ENCODE data around the gene SCFD2. TPM values are rescaled to one million over a fixed set of nuclear protein-coding genes. Genes with fewer than 3 reads are reported as not detected.
"Not testable (repeated sequence)": the region's sequence is repeated elsewhere in the genome, so short reads cannot be mapped to it uniquely, and the experiment has no call there.

Gene SCFD2
- total and polyA plus RNA-seq, 4 donors = 5.2 to 28.7 (median 16.4) TPM

DNA sequence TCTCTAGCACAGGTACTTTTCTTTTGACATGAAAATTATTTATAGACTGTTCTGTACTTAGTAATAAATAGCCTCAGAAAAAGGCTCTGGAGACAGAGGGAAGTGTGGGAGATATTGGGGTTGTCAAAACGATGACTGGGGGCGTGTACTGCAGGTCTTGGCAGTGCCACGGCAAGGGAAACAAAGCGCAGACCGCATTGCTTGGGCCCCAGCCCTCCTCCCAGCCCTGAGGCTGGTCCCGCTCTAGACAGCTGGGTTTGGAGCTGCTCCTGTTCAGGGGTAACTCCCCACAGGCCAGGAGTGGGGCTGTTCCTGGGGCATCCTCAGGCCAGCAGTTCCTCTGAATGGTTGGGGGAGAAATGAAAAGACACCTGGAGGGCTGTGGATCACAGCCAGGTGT, 372.1 kb downstream of the SCFD2 start:
- no peak overlapping the region for H3K27ac ChIP-seq (ENCODE audit: low read depth in 1 of 2, low read length in 1 of 2)
- ATAC-seq (ENCODE audit: insufficient read depth, low FRiP score) = no peak

DNA sequence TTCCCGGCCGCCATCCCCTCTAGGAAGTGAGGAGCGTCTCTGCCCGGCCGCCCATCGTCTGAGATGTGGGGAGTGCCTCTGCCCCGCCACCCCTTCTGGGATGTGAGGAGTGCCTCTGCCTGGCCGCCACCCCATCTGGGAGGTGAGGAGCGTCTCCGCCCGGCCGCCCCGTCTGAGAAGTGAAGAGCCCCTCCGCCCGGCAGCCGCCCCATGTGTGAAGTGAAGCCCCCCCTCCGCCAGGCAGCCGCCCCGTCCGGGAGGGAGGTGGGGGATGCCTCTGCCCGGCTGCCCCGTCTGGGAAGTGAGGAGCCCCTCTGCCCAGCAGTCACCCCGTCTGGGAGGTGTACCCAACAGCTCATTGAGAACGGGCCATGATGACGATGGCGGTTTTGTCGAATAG, 373.3 kb downstream of the SCFD2 start:
- not testable (repeated sequence) for H3K27me3 ChIP-seq (ENCODE audit: control insufficient read depth in 3 of 3, insufficient read depth in 3 of 3, low read length in 2 of 3); H3K4me3 ChIP-seq; H3K36me3 ChIP-seq (ENCODE audit: control insufficient read depth in 4 of 4, insufficient read depth in 4 of 4, low read length in 4 of 4); H3K9ac ChIP-seq (ENCODE audit: insufficient read depth in 1 of 2, low read length in 2 of 2); DNase-seq; H3K9me3 ChIP-seq (ENCODE audit: control insufficient read depth in 4 of 4, insufficient read depth in 3 of 4, low read length in 3 of 4); ATAC-seq (ENCODE audit: insufficient read depth, low FRiP score); H3K27ac ChIP-seq (ENCODE audit: low read depth in 1 of 2, low read length in 1 of 2)
- WGBS, 2 donors = 93 to 94% methylated on average over 26 to 27 of the region's 27 CpGs
- peaks cover 2 to 33% (median 20%) of the 10 kb centered on the region in 5 donors for H3K4me1 ChIP-seq (ENCODE audit: control insufficient read depth in 5 of 5, insufficient read depth in 5 of 5, low read length in 5 of 5)

More for the DNA sequence above, 372.1 kb downstream of the SCFD2 start:
- no peaks in the 10 kb centered on the region for H3K36me3 ChIP-seq (ENCODE audit: control insufficient read depth in 4 of 4, insufficient read depth in 4 of 4, low read length in 4 of 4)
- 88 to 96% methylated on average over 6 of the region's 6 CpGs for WGBS, 2 donors
- no peaks in the 10 kb centered on the region for H3K27me3 ChIP-seq (ENCODE audit: control insufficient read depth in 3 of 3, insufficient read depth in 3 of 3, low read length in 2 of 3)
- DNase-seq = no peak
- H3K9ac ChIP-seq (ENCODE audit: insufficient read depth in 1 of 2, low read length in 2 of 2) = no peak overlapping the region
- peaks cover 2 to 33% (median 27%) of the 10 kb centered on the region in 5 donors for H3K4me1 ChIP-seq (ENCODE audit: control insufficient read depth in 5 of 5, insufficient read depth in 5 of 5, low read length in 5 of 5)
- H3K9me3 ChIP-seq (ENCODE audit: control insufficient read depth in 4 of 4, insufficient read depth in 3 of 4, low read length in 3 of 4) = no peaks in the 10 kb centered on the region
- TF ChIP-seq, protein P1, sequence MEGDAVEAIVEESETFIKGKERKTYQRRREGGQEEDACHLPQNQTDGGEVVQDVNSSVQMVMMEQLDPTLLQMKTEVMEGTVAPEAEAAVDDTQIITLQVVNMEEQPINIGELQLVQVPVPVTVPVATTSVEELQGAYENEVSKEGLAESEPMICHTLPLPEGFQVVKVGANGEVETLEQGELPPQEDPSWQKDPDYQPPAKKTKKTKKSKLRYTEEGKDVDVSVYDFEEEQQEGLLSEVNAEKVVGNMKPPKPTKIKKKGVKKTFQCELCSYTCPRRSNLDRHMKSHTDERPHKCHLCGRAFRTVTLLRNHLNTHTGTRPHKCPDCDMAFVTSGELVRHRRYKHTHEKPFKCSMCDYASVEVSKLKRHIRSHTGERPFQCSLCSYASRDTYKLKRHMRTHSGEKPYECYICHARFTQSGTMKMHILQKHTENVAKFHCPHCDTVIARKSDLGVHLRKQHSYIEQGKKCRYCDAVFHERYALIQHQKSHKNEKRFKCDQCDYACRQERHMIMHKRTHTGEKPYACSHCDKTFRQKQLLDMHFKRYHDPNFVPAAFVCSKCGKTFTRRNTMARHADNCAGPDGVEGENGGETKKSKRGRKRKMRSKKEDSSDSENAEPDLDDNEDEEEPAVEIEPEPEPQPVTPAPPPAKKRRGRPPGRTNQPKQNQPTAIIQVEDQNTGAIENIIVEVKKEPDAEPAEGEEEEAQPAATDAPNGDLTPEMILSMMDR (IDR thresholded peaks at IDR 0.05; ENCODE audit: control extremely low read depth, extremely low read depth) = no peak
- no peak overlapping the region for H3K4me3 ChIP-seq

DNA sequence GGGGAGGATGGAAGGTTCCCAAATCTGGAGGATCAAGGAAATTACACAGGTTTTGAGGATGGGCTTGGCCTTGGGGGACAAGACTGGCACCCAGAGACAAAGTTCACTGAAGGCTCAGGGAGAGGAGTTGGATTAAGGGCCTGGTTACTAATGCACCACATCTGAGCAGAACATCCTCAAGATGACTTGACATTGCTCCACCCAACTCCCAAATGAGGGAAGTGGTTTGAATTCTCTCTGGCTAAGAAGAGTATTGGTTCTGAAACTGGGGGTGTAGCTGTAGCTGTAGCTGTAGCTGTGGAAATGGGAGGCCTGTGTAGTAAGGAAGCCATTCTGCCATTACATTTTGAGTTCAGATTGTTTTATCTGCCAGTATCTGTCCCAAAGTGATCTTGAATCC, 374.4 kb downstream of the SCFD2 start:
- no peaks in the 10 kb centered on the region for H3K9me3 ChIP-seq (ENCODE audit: control insufficient read depth in 4 of 4, insufficient read depth in 3 of 4, low read length in 3 of 4)
- no peak overlapping the region for H3K27ac ChIP-seq (ENCODE audit: low read depth in 1 of 2, low read length in 1 of 2)
- ATAC-seq (ENCODE audit: insufficient read depth, low FRiP score) (no peak), DNase-seq (no peak)
- H3K9ac ChIP-seq (ENCODE audit: insufficient read depth in 1 of 2, low read length in 2 of 2) = no peak overlapping the region
- no peaks in the 10 kb centered on the region for H3K36me3 ChIP-seq (ENCODE audit: control insufficient read depth in 4 of 4, insufficient read depth in 4 of 4, low read length in 4 of 4)
- TF ChIP-seq, protein P1 (IDR thresholded peaks at IDR 0.05; ENCODE audit: control extremely low read depth, extremely low read depth) = no peak
- H3K4me1 ChIP-seq (ENCODE audit: control insufficient read depth in 5 of 5, insufficient read depth in 5 of 5, low read length in 5 of 5) = peaks cover 2 to 24% (median 9%) of the 10 kb centered on the region in 5 donors
- H3K27me3 ChIP-seq (ENCODE audit: control insufficient read depth in 3 of 3, insufficient read depth in 3 of 3, low read length in 2 of 3) = no peaks in the 10 kb centered on the region
- no peak overlapping the region for H3K4me3 ChIP-seq

DNA sequence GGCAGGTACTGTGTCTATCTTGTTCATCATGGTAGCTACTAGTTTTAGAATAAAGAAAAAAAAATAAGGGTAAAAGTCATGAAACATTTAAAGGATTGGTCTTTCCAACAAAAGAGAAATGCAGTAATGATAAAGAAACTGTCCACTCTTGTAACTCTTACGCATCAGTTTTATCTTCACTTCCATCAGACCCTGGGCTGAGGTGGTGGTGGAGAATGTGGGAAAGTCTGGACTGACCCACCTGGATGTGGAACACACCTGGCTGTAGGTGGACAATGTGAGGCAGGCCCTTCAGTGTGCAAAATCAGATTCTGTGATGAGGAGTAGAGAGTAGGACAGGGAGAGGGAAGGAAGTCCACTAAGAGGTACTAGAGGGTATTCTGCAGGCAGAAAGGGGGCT, 375.2 kb downstream of the SCFD2 start:
- no peaks in the 10 kb centered on the region for H3K27me3 ChIP-seq (ENCODE audit: control insufficient read depth in 3 of 3, insufficient read depth in 3 of 3, low read length in 2 of 3)
- H3K36me3 ChIP-seq (ENCODE audit: control insufficient read depth in 4 of 4, insufficient read depth in 4 of 4, low read length in 4 of 4) = no peaks in the 10 kb centered on the region
- no peak overlapping the region for H3K9ac ChIP-seq (ENCODE audit: insufficient read depth in 1 of 2, low read length in 2 of 2)
- DNase-seq (no peak), ATAC-seq (ENCODE audit: insufficient read depth, low FRiP score) (no peak)
- TF ChIP-seq, protein P1 (IDR thresholded peaks at IDR 0.05; ENCODE audit: control extremely low read depth, extremely low read depth) = no peak
- WGBS, 2 donors = 96 to 98% methylated on average over 1 of the region's 1 CpG
- H3K27ac ChIP-seq (ENCODE audit: low read depth in 1 of 2, low read length in 1 of 2) = no peak overlapping the region
- no peak overlapping the region for H3K4me3 ChIP-seq
- H3K4me1 ChIP-seq (ENCODE audit: control insufficient read depth in 5 of 5, insufficient read depth in 5 of 5, low read length in 5 of 5) = peaks cover 2 to 17% (median 4%) of the 10 kb centered on the region in 5 donors
- H3K9me3 ChIP-seq (ENCODE audit: control insufficient read depth in 4 of 4, insufficient read depth in 3 of 4, low read length in 3 of 4) = no peaks in the 10 kb centered on the region

Data from lung (tissue), 12 donors.